ENCODE measurements around the gene NSMF. TPM values are rescaled to one million over a fixed set of nuclear protein-coding genes. Genes with fewer than 3 reads are reported as not detected.
"Not testable (repeated sequence)": the region's sequence is repeated elsewhere in the genome, so short reads cannot be mapped to it uniquely, and the experiment has no call there.

The NSMF gene
- total RNA-seq, 1 donor = 29.6 TPM

GRCh38 chr9:137452006-137452760 lies 7.0 kb downstream of the NSMF start:
- TF ChIP-seq CTCF (IDR thresholded peaks at IDR 0.05; ENCODE audit: insufficient read depth, low read length) = no peak
- no peak for DNase-seq (ENCODE audit: low read depth)
- no peak overlapping the region for H3K4me3 ChIP-seq (ENCODE audit: low read depth, low read length)

GRCh38 chr9:137451264-137452005 lies 7.7 kb downstream of the NSMF start:
- DNase-seq (ENCODE audit: low read depth); H3K4me3 ChIP-seq (ENCODE audit: low read depth, low read length): not testable (repeated sequence)

GRCh38 chr9:137450539-137451222 lies 8.5 kb downstream of the NSMF start:
- not testable (repeated sequence) for H3K4me3 ChIP-seq (ENCODE audit: low read depth, low read length); DNase-seq (ENCODE audit: low read depth)

- no peak overlapping the region for H3K4me3 ChIP-seq (ENCODE audit: low read depth, low read length)
- DNase-seq (ENCODE audit: low read depth) = no peak
- TF ChIP-seq CTCF (IDR thresholded peaks at IDR 0.05; ENCODE audit: insufficient read depth, low read length) = no peak
These were observed 9.1 kb downstream of the NSMF start for GRCh38 chr9:137449931-137450538.

- no peak overlapping the region for H3K4me3 ChIP-seq (ENCODE audit: low read depth, low read length)
- TF ChIP-seq CTCF (IDR thresholded peaks at IDR 0.05; ENCODE audit: insufficient read depth, low read length) = no peak
- no peak for DNase-seq (ENCODE audit: low read depth)
These were observed 9.9 kb downstream of the NSMF start for GRCh38 chr9:137449081-137449844.

- TF ChIP-seq CTCF (IDR thresholded peaks at IDR 0.05; ENCODE audit: insufficient read depth, low read length) = no peak
- no peak for DNase-seq (ENCODE audit: low read depth)
- H3K4me3 ChIP-seq (ENCODE audit: low read depth, low read length) = no peak overlapping the region
These were observed 10.6 kb downstream of the NSMF start for GRCh38 chr9:137448602-137448962.
